WTC11 (cell line): ENCODE results near the gene CSN2. TPM values are rescaled to one million over a fixed set of nuclear protein-coding genes. Genes with fewer than 3 reads are reported as not detected.

Source experiments
- EMX1 ChIP-seq: fragments of 250-450 bp; sonication (Bioruptor Pico); IDR thresholded peaks from 2 replicates; pipeline ENCODE4 v1.8.0; 2021; ENCODE audit warnings: mild to moderate bottlenecking
- GRHL2 ChIP-seq: fragments of 250-450 bp; sonication (Bioruptor Pico); IDR thresholded peaks from 2 replicates; pipeline ENCODE4 v1.8.0; 2022; ENCODE audit warnings: mild to moderate bottlenecking, moderate library complexity; ENCODE audit not compliant: insufficient replicate concordance, severe bottlenecking
- RELA ChIP-seq: sonication (generic); formaldehyde crosslinking; IDR thresholded peaks from 2 replicates; pipeline ENCODE4 v1.8.1; 2022; ENCODE audit warnings: missing genetic modification reagents, mild to moderate bottlenecking, borderline replicate concordance
- TCF7 ChIP-seq: sonication (generic); formaldehyde crosslinking; IDR thresholded peaks from 2 replicates; pipeline ENCODE4 v1.8.0; 2022; ENCODE audit warnings: mild to moderate bottlenecking, low read depth, missing genetic modification reagents, moderate library complexity
- ZNF138 ChIP-seq: sonication (generic); formaldehyde crosslinking; conservative IDR thresholded peaks from 2 replicates; pipeline ENCODE4 v1.8.1; 2022; ENCODE audit warnings: mild to moderate bottlenecking, moderate library complexity, missing genetic modification reagents
- ZNF671 ChIP-seq: fragments of 250-450 bp; sonication (Bioruptor Pico); IDR thresholded peaks from 2 replicates; pipeline ENCODE4 v1.8.0; 2021; ENCODE audit warnings: mild to moderate bottlenecking
- total RNA-seq: library from RNA; stranded (reverse); gene quantifications from 3 replicates; pipeline ENCODE4 v1.2.3, GENCODE V29; 2021
- TF ChIP-seq, protein P1 (sequence below): sonication (generic); formaldehyde crosslinking; IDR thresholded peaks from 2 replicates; pipeline ENCODE4 v1.8.1; 2022; ENCODE audit warnings: mild to moderate bottlenecking, missing genetic modification reagents, moderate library complexity, borderline replicate concordance
- TF ChIP-seq, protein P2 (sequence below): sonication (generic); formaldehyde crosslinking; IDR thresholded peaks from 2 replicates; pipeline ENCODE4 v1.8.0; 2022; ENCODE audit warnings: mild to moderate bottlenecking, missing genetic modification reagents
- TF ChIP-seq, protein P3 (sequence below): sonication (generic); formaldehyde crosslinking; IDR thresholded peaks from 2 replicates; pipeline ENCODE4 v1.8.0; 2023; ENCODE audit warnings: missing genetic modification reagents
- TF ChIP-seq, protein P4 (sequence below): sonication (generic); formaldehyde crosslinking; IDR thresholded peaks from 2 replicates; pipeline ENCODE4 v1.8.1; 2023; ENCODE audit warnings: mild to moderate bottlenecking, missing genetic modification reagents, moderate library complexity
- TF ChIP-seq, protein P5 (sequence below): fragments of 250-450 bp; sonication (Bioruptor Pico); IDR thresholded peaks from 2 replicates; pipeline ENCODE4 v1.9.0; 2021; ENCODE audit warnings: mild to moderate bottlenecking
- TF ChIP-seq, protein P6 (sequence below): sonication (generic); formaldehyde crosslinking; IDR thresholded peaks from 2 replicates; pipeline ENCODE4 v1.8.1; 2023; ENCODE audit warnings: mild to moderate bottlenecking, missing genetic modification reagents, borderline replicate concordance
- TF ChIP-seq, protein P7 (sequence below): sonication (generic); formaldehyde crosslinking; conservative IDR thresholded peaks from 2 replicates; pipeline ENCODE4 v1.8.1; 2023; ENCODE audit warnings: mild to moderate bottlenecking, low read depth, missing genetic modification reagents, moderate library complexity
- TF ChIP-seq, protein P8 (sequence below): sonication (generic); formaldehyde crosslinking; conservative IDR thresholded peaks from 2 replicates; pipeline ENCODE4 v1.8.1; 2022; ENCODE audit warnings: mild to moderate bottlenecking, missing genetic modification reagents

CSN2 gene
- total RNA-seq, 1 experiment from 2014 or later: not detected

DNA sequence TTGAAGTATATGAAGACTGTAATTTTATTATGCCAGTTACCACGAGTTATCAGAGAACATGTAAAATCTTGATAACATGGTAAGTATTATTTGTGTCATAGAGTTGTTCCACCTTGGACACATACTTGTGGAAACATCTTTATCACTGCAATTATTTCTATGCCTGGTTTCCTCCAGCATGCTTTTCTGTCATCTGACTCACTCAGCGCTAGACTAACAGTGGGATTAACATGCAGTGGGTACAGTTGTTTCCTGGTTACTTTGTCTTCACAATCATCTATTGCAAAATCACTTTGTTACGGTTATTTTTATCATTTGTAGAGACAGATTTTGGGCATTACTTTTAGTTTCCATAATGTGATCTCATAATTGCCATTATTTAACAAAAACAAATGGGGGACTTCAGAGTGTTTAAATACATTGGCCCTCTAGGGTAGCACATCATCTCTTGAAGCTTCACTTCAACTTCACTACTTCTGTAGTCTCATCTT lies 30.0 kb upstream of the CSN2 start, which contains the start of gene STATH (continued):
- TF ChIP-seq, protein P1, sequence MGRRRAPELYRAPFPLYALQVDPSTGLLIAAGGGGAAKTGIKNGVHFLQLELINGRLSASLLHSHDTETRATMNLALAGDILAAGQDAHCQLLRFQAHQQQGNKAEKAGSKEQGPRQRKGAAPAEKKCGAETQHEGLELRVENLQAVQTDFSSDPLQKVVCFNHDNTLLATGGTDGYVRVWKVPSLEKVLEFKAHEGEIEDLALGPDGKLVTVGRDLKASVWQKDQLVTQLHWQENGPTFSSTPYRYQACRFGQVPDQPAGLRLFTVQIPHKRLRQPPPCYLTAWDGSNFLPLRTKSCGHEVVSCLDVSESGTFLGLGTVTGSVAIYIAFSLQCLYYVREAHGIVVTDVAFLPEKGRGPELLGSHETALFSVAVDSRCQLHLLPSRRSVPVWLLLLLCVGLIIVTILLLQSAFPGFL (CRISPR knock-in tag): no peak
- TF ChIP-seq TCF7 (no peak), ZNF138 (CRISPR knock-in tag) (no peak), GRHL2 (CRISPR knock-in tag) (no peak), ZNF671 (CRISPR knock-in tag) (no peak), EMX1 (CRISPR knock-in tag) (no peak), RELA (CRISPR knock-in tag) (no peak)
- TF ChIP-seq, protein P2, sequence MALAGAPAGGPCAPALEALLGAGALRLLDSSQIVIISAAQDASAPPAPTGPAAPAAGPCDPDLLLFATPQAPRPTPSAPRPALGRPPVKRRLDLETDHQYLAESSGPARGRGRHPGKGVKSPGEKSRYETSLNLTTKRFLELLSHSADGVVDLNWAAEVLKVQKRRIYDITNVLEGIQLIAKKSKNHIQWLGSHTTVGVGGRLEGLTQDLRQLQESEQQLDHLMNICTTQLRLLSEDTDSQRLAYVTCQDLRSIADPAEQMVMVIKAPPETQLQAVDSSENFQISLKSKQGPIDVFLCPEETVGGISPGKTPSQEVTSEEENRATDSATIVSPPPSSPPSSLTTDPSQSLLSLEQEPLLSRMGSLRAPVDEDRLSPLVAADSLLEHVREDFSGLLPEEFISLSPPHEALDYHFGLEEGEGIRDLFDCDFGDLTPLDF (CRISPR knock-in tag): no peak
- TF ChIP-seq, protein P3, sequence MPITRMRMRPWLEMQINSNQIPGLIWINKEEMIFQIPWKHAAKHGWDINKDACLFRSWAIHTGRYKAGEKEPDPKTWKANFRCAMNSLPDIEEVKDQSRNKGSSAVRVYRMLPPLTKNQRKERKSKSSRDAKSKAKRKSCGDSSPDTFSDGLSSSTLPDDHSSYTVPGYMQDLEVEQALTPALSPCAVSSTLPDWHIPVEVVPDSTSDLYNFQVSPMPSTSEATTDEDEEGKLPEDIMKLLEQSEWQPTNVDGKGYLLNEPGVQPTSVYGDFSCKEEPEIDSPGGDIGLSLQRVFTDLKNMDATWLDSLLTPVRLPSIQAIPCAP (CRISPR knock-in tag): no peak
- TF ChIP-seq, protein P4, sequence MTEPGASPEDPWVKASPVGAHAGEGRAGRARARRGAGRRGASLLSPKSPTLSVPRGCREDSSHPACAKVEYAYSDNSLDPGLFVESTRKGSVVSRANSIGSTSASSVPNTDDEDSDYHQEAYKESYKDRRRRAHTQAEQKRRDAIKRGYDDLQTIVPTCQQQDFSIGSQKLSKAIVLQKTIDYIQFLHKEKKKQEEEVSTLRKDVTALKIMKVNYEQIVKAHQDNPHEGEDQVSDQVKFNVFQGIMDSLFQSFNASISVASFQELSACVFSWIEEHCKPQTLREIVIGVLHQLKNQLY (CRISPR knock-in tag): no peak
- TF ChIP-seq, protein P5, sequence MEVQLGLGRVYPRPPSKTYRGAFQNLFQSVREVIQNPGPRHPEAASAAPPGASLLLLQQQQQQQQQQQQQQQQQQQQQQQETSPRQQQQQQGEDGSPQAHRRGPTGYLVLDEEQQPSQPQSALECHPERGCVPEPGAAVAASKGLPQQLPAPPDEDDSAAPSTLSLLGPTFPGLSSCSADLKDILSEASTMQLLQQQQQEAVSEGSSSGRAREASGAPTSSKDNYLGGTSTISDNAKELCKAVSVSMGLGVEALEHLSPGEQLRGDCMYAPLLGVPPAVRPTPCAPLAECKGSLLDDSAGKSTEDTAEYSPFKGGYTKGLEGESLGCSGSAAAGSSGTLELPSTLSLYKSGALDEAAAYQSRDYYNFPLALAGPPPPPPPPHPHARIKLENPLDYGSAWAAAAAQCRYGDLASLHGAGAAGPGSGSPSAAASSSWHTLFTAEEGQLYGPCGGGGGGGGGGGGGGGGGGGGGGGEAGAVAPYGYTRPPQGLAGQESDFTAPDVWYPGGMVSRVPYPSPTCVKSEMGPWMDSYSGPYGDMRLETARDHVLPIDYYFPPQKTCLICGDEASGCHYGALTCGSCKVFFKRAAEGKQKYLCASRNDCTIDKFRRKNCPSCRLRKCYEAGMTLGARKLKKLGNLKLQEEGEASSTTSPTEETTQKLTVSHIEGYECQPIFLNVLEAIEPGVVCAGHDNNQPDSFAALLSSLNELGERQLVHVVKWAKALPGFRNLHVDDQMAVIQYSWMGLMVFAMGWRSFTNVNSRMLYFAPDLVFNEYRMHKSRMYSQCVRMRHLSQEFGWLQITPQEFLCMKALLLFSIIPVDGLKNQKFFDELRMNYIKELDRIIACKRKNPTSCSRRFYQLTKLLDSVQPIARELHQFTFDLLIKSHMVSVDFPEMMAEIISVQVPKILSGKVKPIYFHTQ: no peak
- TF ChIP-seq, protein P6, sequence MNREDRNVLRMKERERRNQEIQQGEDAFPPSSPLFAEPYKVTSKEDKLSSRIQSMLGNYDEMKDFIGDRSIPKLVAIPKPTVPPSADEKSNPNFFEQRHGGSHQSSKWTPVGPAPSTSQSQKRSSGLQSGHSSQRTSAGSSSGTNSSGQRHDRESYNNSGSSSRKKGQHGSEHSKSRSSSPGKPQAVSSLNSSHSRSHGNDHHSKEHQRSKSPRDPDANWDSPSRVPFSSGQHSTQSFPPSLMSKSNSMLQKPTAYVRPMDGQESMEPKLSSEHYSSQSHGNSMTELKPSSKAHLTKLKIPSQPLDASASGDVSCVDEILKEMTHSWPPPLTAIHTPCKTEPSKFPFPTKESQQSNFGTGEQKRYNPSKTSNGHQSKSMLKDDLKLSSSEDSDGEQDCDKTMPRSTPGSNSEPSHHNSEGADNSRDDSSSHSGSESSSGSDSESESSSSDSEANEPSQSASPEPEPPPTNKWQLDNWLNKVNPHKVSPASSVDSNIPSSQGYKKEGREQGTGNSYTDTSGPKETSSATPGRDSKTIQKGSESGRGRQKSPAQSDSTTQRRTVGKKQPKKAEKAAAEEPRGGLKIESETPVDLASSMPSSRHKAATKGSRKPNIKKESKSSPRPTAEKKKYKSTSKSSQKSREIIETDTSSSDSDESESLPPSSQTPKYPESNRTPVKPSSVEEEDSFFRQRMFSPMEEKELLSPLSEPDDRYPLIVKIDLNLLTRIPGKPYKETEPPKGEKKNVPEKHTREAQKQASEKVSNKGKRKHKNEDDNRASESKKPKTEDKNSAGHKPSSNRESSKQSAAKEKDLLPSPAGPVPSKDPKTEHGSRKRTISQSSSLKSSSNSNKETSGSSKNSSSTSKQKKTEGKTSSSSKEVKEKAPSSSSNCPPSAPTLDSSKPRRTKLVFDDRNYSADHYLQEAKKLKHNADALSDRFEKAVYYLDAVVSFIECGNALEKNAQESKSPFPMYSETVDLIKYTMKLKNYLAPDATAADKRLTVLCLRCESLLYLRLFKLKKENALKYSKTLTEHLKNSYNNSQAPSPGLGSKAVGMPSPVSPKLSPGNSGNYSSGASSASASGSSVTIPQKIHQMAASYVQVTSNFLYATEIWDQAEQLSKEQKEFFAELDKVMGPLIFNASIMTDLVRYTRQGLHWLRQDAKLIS (CRISPR knock-in tag): no peak
- TF ChIP-seq, protein P7, sequence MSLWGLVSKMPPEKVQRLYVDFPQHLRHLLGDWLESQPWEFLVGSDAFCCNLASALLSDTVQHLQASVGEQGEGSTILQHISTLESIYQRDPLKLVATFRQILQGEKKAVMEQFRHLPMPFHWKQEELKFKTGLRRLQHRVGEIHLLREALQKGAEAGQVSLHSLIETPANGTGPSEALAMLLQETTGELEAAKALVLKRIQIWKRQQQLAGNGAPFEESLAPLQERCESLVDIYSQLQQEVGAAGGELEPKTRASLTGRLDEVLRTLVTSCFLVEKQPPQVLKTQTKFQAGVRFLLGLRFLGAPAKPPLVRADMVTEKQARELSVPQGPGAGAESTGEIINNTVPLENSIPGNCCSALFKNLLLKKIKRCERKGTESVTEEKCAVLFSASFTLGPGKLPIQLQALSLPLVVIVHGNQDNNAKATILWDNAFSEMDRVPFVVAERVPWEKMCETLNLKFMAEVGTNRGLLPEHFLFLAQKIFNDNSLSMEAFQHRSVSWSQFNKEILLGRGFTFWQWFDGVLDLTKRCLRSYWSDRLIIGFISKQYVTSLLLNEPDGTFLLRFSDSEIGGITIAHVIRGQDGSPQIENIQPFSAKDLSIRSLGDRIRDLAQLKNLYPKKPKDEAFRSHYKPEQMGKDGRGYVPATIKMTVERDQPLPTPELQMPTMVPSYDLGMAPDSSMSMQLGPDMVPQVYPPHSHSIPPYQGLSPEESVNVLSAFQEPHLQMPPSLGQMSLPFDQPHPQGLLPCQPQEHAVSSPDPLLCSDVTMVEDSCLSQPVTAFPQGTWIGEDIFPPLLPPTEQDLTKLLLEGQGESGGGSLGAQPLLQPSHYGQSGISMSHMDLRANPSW: no peak
- TF ChIP-seq, protein P8, sequence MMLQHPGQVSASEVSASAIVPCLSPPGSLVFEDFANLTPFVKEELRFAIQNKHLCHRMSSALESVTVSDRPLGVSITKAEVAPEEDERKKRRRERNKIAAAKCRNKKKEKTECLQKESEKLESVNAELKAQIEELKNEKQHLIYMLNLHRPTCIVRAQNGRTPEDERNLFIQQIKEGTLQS: no peak
- TF ChIP-seq, all 79 proteins: peak for 0
